ENCODE results near the gene ZNF664. TPM values are rescaled to one million over a fixed set of nuclear protein-coding genes. Genes with fewer than 3 reads are reported as not detected.

Gene ZNF664
- total RNA-seq, 3 donors from 2014 or later: 101 to 132 (median 101) TPM

- intact Hi-C loops (cut with DNase I, micrococcal nuclease): no loop called here
- Histone ChIP-seq H3K4me3 (no peak overlapping the region), H3K4me1 (ENCODE audit: low read depth) (peaks cover 24% of the 10 kb centered on the region), H3K36me3 (ENCODE audit: low read depth) (no peaks in the 10 kb centered on the region), H3K9me3 (no peaks in the 10 kb centered on the region)
- no peak for DNase-seq
- no peak for ATAC-seq
- TF ChIP-seq CTCF (IDR thresholded peaks at IDR 0.05): no peak
Measured at GRCh38 chr12:123992118-123992825, 19.3 kb downstream of the ZNF664 start.

- Histone ChIP-seq H3K4me1 (ENCODE audit: low read depth) (peaks cover 23% of the 10 kb centered on the region), H3K4me3 (no peak overlapping the region), H3K36me3 (ENCODE audit: low read depth) (no peaks in the 10 kb centered on the region), H3K9me3 (no peaks in the 10 kb centered on the region)
- DNase-seq (no peak), ATAC-seq (no peak)
- intact Hi-C loops (cut with DNase I, micrococcal nuclease): no loop called here
- no peak for TF ChIP-seq CTCF (IDR thresholded peaks at IDR 0.05)
Measured at GRCh38 chr12:123995023-123995748, 22.2 kb downstream of the ZNF664 start.

GRCh38 chr12:123996581-123996980, 23.6 kb downstream of the ZNF664 start:
- H3K4me1 ChIP-seq (ENCODE audit: low read depth): peaks cover 10% of the 10 kb centered on the region
- TF ChIP-seq CTCF (IDR thresholded peaks at IDR 0.05): no peak
- DNase-seq: no peak
- H3K9me3 ChIP-seq: no peaks in the 10 kb centered on the region
- H3K4me3 ChIP-seq: no peak overlapping the region
- H3K36me3 ChIP-seq (ENCODE audit: low read depth): no peaks in the 10 kb centered on the region
- intact Hi-C loops (cut with DNase I, micrococcal nuclease): no loop called here
- ATAC-seq: no peak

- no peaks in the 10 kb centered on the region for H3K36me3 ChIP-seq (ENCODE audit: low read depth)
- no peak for ATAC-seq
- no peak for DNase-seq
- no peaks in the 10 kb centered on the region for H3K9me3 ChIP-seq
- intact Hi-C loops (cut with DNase I, micrococcal nuclease): no loop called here
- no peak for TF ChIP-seq CTCF (IDR thresholded peaks at IDR 0.05)
- H3K4me3 ChIP-seq: no peak overlapping the region
- peaks cover 4% of the 10 kb centered on the region for H3K4me1 ChIP-seq (ENCODE audit: low read depth)
Measured at GRCh38 chr12:123997033-123997822, 24.2 kb downstream of the ZNF664 start.

- ATAC-seq (no peak), DNase-seq (no peak)
- no peaks in the 10 kb centered on the region for H3K9me3 ChIP-seq
- TF ChIP-seq CTCF (IDR thresholded peaks at IDR 0.05): no peak
- intact Hi-C loops (cut with DNase I, micrococcal nuclease): no loop called here
- H3K4me1 ChIP-seq (ENCODE audit: low read depth): peaks cover 2% of the 10 kb centered on the region
- H3K36me3 ChIP-seq (ENCODE audit: low read depth): no peaks in the 10 kb centered on the region
- H3K4me3 ChIP-seq: no peak overlapping the region
Measured at GRCh38 chr12:123997908-123998307, 24.9 kb downstream of the ZNF664 start.
